Panc1 (cell line): Measurements from ENCODE around the gene MFSD6.

Source experiments
- POLR2AphosphoS5 ChIP-seq: IDR thresholded peaks from 2 replicates; pipeline ENCODE4 v1.6.1; 2012; ENCODE audit warnings: mild to moderate bottlenecking, low read depth, low read length, moderate library complexity
- TCF7L2 ChIP-seq: IDR thresholded peaks from 2 replicates; pipeline ENCODE4 v1.6.1; 2011; ENCODE audit warnings: mild to moderate bottlenecking, low read depth, low read length, inconsistent platforms
- TF ChIP-seq, protein P1 (sequence below), 2 experiments: IDR thresholded peaks; 2 replicates each; pipeline ENCODE4 v1.6.1; 2011 to 2012; ENCODE audit warnings: low read depth in 2 of 2, control low read depth in 1 of 2, low read length in 1 of 2, mild to moderate bottlenecking in 1 of 2, moderate library complexity in 1 of 2; ENCODE audit not compliant: insufficient read depth in 1 of 2
- TF ChIP-seq, protein P2 (sequence below): fragments of 450-650 bp; IDR thresholded peaks from 2 replicates; pipeline ENCODE4 v1.5.1; 2017; ENCODE audit warnings: mild to moderate bottlenecking

DNA sequence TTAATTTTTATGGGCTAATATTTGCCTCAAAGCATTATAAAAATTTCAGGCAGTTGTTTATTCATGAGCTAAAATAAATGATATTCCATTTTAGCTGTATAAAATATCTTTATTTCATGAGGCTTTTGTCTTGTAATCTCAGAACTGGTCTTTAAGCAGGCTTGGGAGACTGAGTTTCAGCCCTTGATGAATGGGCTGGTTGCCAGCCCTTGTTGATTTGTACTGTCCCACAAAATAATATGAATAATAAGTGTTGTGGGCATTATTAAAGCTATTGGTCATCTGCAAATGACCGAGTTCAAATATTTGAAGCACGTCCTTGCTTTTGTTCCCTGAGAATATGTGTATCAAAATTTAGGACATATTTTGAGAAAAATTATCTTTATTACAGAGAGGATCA is 46.6 kb upstream of the MFSD6 start:
- TF ChIP-seq, protein P1, sequence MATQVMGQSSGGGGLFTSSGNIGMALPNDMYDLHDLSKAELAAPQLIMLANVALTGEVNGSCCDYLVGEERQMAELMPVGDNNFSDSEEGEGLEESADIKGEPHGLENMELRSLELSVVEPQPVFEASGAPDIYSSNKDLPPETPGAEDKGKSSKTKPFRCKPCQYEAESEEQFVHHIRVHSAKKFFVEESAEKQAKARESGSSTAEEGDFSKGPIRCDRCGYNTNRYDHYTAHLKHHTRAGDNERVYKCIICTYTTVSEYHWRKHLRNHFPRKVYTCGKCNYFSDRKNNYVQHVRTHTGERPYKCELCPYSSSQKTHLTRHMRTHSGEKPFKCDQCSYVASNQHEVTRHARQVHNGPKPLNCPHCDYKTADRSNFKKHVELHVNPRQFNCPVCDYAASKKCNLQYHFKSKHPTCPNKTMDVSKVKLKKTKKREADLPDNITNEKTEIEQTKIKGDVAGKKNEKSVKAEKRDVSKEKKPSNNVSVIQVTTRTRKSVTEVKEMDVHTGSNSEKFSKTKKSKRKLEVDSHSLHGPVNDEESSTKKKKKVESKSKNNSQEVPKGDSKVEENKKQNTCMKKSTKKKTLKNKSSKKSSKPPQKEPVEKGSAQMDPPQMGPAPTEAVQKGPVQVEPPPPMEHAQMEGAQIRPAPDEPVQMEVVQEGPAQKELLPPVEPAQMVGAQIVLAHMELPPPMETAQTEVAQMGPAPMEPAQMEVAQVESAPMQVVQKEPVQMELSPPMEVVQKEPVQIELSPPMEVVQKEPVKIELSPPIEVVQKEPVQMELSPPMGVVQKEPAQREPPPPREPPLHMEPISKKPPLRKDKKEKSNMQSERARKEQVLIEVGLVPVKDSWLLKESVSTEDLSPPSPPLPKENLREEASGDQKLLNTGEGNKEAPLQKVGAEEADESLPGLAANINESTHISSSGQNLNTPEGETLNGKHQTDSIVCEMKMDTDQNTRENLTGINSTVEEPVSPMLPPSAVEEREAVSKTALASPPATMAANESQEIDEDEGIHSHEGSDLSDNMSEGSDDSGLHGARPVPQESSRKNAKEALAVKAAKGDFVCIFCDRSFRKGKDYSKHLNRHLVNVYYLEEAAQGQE (IDR thresholded peaks at IDR 0.05; ENCODE audit: insufficient read depth in 1 of 2, low read depth in 2 of 2, low read length in 1 of 2) = no peak
- TF ChIP-seq, protein P2, sequence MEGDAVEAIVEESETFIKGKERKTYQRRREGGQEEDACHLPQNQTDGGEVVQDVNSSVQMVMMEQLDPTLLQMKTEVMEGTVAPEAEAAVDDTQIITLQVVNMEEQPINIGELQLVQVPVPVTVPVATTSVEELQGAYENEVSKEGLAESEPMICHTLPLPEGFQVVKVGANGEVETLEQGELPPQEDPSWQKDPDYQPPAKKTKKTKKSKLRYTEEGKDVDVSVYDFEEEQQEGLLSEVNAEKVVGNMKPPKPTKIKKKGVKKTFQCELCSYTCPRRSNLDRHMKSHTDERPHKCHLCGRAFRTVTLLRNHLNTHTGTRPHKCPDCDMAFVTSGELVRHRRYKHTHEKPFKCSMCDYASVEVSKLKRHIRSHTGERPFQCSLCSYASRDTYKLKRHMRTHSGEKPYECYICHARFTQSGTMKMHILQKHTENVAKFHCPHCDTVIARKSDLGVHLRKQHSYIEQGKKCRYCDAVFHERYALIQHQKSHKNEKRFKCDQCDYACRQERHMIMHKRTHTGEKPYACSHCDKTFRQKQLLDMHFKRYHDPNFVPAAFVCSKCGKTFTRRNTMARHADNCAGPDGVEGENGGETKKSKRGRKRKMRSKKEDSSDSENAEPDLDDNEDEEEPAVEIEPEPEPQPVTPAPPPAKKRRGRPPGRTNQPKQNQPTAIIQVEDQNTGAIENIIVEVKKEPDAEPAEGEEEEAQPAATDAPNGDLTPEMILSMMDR = no peak
- TF ChIP-seq POLR2AphosphoS5 (no peak), TCF7L2 (no peak)
